Measurements from ENCODE around the gene RBM38. TPM values are rescaled to one million over a fixed set of nuclear protein-coding genes. Genes with fewer than 3 reads are reported as not detected.

RBM38 gene
- total RNA-seq, 1 experiment from 2014 or later: 15.2 TPM

- in situ Hi-C loops (cut with HindIII; ENCODE audit: low pct_unique_long_range_greater_than_20kb, low sequenced_read_pairs): no loop called here
Measured at GRCh38 chr20:57398901-57399535, 7.8 kb downstream of the RBM38 start.

GRCh38 chr20:57399587-57400155 is 8.5 kb downstream of the RBM38 start:
- in situ Hi-C loops (cut with HindIII; ENCODE audit: low pct_unique_long_range_greater_than_20kb, low sequenced_read_pairs): no loop called here
- no peak for DNase-seq (ENCODE audit: low read depth)

More at GRCh38 chr20:57398901-57399535, 7.8 kb downstream of the RBM38 start:
- no peak for DNase-seq (ENCODE audit: low read depth)

- no peak for DNase-seq (ENCODE audit: low read depth)
- in situ Hi-C loops (cut with HindIII; ENCODE audit: low pct_unique_long_range_greater_than_20kb, low sequenced_read_pairs): no loop called here
Measured at GRCh38 chr20:57400231-57400701, 9.1 kb downstream of the RBM38 start.

- no peak for DNase-seq (ENCODE audit: low read depth)
- in situ Hi-C loops (cut with HindIII; ENCODE audit: low pct_unique_long_range_greater_than_20kb, low sequenced_read_pairs): no loop called here
Measured at GRCh38 chr20:57400821-57401564, 9.8 kb downstream of the RBM38 start.

- in situ Hi-C loops (cut with HindIII; ENCODE audit: low pct_unique_long_range_greater_than_20kb, low sequenced_read_pairs): no loop called here
- no peak for DNase-seq (ENCODE audit: low read depth)
Measured at GRCh38 chr20:57401565-57401918, 10.3 kb downstream of the RBM38 start.

GRCh38 chr20:57402206-57403125 is 11.3 kb downstream of the RBM38 start:
- in situ Hi-C loops (cut with HindIII; ENCODE audit: low pct_unique_long_range_greater_than_20kb, low sequenced_read_pairs): no loop called here
- no peak for DNase-seq (ENCODE audit: low read depth)

GRCh38 chr20:57403216-57403615 is 12.0 kb downstream of the RBM38 start:
- DNase-seq (ENCODE audit: low read depth): no peak
- in situ Hi-C loops (cut with HindIII; ENCODE audit: low pct_unique_long_range_greater_than_20kb, low sequenced_read_pairs): no loop called here

DNA sequence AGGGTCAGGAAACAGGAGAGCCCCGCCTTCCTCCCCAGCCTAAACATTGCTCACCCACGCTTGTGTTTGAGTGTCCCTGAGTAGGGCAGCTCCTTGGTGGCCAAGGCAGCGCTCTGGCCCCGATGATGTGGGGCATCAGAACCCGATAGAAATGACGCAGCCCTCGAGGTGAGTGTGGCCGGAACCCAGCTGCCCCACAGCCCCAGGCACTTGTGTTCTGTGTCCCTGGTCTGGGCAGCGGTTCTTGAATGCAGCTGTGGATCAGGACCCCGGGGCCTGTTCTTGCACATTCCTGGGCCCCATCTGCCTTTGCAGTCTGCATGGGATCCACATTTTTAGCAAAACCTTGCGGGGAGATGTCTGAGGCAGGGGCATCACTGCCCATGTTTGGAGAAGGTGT is 12.8 kb downstream of the RBM38 start:
- in situ Hi-C loops (cut with HindIII; ENCODE audit: low pct_unique_long_range_greater_than_20kb, low sequenced_read_pairs): no loop called here
- DNase-seq (ENCODE audit: low read depth): no peak

- in situ Hi-C loops (cut with HindIII; ENCODE audit: low pct_unique_long_range_greater_than_20kb, low sequenced_read_pairs): no loop called here
- no peak for DNase-seq (ENCODE audit: low read depth)
Measured at GRCh38 chr20:57404419-57405072, 13.3 kb downstream of the RBM38 start.

DNA sequence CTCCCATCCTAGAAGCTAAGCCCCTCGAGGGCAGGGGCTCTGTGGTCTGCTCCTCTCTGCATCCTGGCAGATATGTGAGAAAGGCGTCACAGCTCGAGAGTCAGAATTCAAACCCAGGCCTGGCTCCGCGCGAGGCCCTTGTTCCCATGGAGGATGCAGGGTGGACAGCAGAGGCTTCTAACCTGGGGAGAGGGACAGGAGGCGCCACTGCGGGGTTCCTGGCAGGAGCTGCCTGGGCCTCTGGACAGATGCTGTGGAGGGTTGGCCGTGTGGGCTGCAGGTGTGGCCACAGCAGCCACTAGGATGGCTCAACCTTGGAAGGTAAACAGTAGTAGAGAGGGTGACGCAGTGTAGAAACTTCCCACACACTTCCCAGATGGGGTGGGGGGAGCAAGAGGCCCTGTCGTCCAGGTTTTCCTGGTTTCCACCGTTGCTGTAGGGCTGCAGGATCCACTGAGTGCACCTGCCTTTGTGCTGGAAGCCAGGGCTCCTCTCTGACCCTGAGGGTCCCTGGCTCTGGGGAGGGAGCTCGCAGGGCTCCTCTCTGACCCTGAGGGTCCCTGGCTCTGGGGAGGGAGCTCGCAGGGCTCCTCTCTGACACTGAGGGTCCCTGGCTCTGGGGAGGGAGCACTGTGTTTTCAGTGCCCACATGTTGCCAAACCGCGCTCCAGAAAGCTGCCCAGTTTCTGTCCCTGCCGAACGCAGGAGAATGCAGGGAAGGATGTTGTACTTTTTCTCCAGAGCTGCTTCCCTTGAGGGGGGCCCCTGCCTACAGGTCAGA is 14.2 kb downstream of the RBM38 start:
- DNase-seq (ENCODE audit: low read depth): no peak
- in situ Hi-C loops (cut with HindIII; ENCODE audit: low pct_unique_long_range_greater_than_20kb, low sequenced_read_pairs): no loop called here

DNA sequence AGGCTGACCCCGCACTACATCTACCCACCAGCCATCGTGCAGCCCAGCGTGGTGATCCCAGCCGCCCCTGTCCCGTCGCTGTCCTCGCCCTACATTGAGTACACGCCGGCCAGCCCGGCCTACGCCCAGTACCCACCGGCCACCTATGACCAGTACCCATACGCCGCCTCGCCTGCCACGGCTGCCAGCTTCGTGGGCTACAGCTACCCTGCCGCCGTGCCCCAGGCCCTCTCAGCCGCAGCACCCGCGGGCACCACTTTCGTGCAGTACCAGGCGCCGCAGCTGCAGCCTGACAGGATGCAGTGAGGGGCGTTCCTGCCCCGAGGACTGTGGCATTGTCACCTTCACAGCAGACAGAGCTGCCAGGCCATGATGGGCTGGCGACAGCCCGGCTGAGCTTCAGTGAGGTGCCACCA is 16.4 kb downstream of the RBM38 start:
- in situ Hi-C loops (cut with HindIII; ENCODE audit: low pct_unique_long_range_greater_than_20kb, low sequenced_read_pairs): no loop called here
- no peak for DNase-seq (ENCODE audit: low read depth)

DNA sequence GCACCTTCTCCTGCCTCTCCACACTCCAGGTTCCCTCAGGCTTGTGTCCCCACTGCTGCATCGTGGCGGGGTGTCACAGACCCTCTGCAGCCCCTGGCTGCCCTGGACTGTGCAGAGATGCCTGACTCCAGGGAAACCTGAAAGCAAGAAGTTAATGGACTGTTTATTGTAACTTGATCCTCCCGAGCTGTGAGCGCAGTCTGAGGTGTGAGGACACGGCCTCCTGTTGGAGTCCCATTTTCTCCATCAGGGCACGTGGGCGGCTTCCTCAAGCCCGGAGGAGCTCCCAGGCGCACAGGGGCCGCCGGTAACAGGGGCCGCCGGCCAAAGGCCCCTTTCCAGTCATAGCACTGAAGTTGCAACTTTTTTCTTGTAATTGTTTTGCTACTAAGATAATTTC is 16.9 kb downstream of the RBM38 start:
- in situ Hi-C loops (cut with HindIII; ENCODE audit: low pct_unique_long_range_greater_than_20kb, low sequenced_read_pairs): no loop called here
- no peak for DNase-seq (ENCODE audit: low read depth)

DNA sequence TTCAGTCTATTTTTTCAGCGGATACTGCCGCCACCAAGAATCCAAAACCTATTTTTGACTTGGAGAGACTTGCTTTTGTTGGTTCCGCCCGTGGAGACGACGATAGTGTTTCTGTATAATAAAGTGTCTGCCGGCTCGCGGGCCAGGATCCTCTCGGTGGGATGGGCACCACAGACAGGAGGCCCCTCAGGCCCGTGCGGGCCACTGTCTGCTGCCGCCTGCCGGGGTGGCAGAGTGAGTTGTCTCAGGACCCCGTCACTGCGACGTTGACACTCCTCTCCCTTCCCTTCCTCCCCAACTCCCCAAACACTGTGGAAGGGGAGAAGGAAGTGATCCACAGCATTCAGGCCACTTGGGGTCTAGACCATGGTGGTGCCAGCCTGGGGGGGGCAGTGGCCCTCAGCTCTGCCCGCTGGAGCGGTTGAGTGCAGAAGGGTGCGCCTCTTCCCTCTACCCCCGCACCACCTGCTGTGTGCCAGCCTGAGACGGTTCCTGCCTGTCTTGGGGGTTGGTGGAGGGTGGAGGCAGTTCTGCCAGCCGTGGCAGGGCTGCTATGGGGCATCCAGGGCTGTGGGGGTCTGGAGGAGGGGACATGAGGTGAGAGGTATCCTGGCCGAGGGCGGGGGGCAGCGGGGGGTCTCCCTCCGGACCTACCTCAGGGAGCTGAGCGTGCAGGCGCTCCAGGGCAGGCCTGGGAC is 17.5 kb downstream of the RBM38 start:
- in situ Hi-C loops (cut with HindIII; ENCODE audit: low pct_unique_long_range_greater_than_20kb, low sequenced_read_pairs): no loop called here
- no peak for DNase-seq (ENCODE audit: low read depth)

GRCh38 chr20:57409316-57409671 is 18.1 kb downstream of the RBM38 start:
- DNase-seq (ENCODE audit: low read depth): no peak
- in situ Hi-C loops (cut with HindIII; ENCODE audit: low pct_unique_long_range_greater_than_20kb, low sequenced_read_pairs): no loop called here

GRCh38 chr20:57409672-57410397 is 18.6 kb downstream of the RBM38 start:
- in situ Hi-C loops (cut with HindIII; ENCODE audit: low pct_unique_long_range_greater_than_20kb, low sequenced_read_pairs): no loop called here
- no peak for DNase-seq (ENCODE audit: low read depth)

DNA sequence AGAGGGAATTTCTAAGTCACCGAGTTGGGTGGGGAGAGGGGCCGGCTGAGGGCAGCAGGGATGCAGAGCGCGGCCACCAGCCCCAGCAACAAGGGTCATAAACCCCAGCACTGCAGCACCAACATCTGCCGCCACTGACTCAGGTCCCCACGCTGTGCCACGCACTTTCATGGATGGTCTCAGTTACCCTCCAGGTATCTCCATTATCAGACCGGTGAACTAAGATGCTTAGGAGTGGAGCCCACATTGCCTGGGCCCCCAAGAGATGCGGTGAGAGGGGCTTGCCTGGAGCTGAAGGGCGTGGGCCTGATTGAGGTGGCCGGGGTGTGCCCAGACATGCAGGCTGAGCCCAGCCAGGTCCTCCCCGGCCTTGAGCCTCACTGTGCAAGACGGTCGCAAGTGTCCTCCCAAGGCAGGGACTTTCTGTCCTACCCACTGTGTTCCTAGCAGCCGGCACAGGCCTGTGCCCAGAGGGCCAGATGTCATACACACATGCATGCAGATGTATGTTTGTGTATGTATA is 19.3 kb downstream of the RBM38 start:
- in situ Hi-C loops (cut with HindIII; ENCODE audit: low pct_unique_long_range_greater_than_20kb, low sequenced_read_pairs): no loop called here
- no peak for DNase-seq (ENCODE audit: low read depth)
